HepG2 (cell line): ENCODE data around the gene C5orf34. TPM values are rescaled to one million over a fixed set of nuclear protein-coding genes. Genes with fewer than 3 reads are reported as not detected.

Experiments used
- ATAC-seq: fragments of 200-7000 bp; cut with Tn5 transposase; 3 replicates; pipeline ENCODE4 v1.9.1; 2020; ENCODE audit warnings: mild to moderate bottlenecking, moderate library complexity
- BruUV-seq: library from RNA; stranded (reverse); fragments of 400-500 nt; replicated peaks from 2 replicates; lab custom pipeline; 2021; lab: Mats Ljungman, UMichigan
- CTCF ChIA-PET: fragments of 300-600 bp; formaldehyde crosslinking; extraction: SDS; loops from one replicate; lab custom pipeline; 2021; ENCODE audit warnings: low total read pairs, inconsistent platforms, low intra/inter-chr PET ratio; lab: Yijun Ruan, JAX
- POLR2A ChIA-PET: fragments of 350-600 bp; sonication (Branson Sonifier 250); formaldehyde crosslinking; loops from one replicate; lab custom pipeline; 2020; ENCODE audit warnings: antibody characterized with exemption, inconsistent platforms; lab: Yijun Ruan, JAX
- DNase-seq: peaks from one replicate; pipeline ENCODE4 v3.0.0-alpha.2; 2015; ENCODE audit warnings: low spot score
- FAIRE-seq: peaks from 3 replicates; lab custom pipeline; 2011; peaks lifted over from hg19 to GRCh38; lab: Jason Lieb, UNC
- H2AFZ ChIP-seq: one replicate; pipeline ENCODE4 v1.6.1; 2011; ENCODE audit warnings: low read length, inconsistent platforms
- H3K27ac ChIP-seq: fragments of 300-600 bp; 3 replicates; pipeline ENCODE4 v1.8.0; 2011; ENCODE audit warnings: mixed run types, mild to moderate bottlenecking, mixed read lengths, low read length, inconsistent platforms; ENCODE audit not compliant: insufficient read depth; ENCODE audit errors: extremely low read length
- H3K27me3 ChIP-seq, 2 experiments: fragments of 200-600 bp in 1 of 2; 2 replicates in 1 of 2; 3 replicates in 1 of 2; pipeline versions ENCODE4 v1.6.0 to v1.8.0; 2011; ENCODE audit warnings: low read length in 2 of 2, mild to moderate bottlenecking in 2 of 2, moderate library complexity in 2 of 2, inconsistent platforms in 1 of 2; ENCODE audit not compliant: insufficient read depth in 2 of 2, control insufficient read depth in 1 of 2
- H3K36me3 ChIP-seq, 2 experiments: fragments of 200-600 bp in 1 of 2; replicated peaks in 1 of 2; 2 replicates in 1 of 2; 3 replicates in 1 of 2; pipeline versions ENCODE4 v1.5.1 to v1.8.0; 2011; ENCODE audit warnings: low read length in 2 of 2, inconsistent platforms in 1 of 2; ENCODE audit not compliant: insufficient read depth in 2 of 2, control insufficient read depth in 1 of 2
- H3K4me1 ChIP-seq: 2 replicates; pipeline ENCODE4 v1.5.1; 2012; ENCODE audit warnings: low read length, inconsistent platforms; ENCODE audit not compliant: insufficient read depth
- H3K4me2 ChIP-seq: 2 replicates; pipeline ENCODE4 v1.6.0; 2011; ENCODE audit warnings: low read depth, low read length, inconsistent platforms
- H3K4me3 ChIP-seq, 3 experiments: fragments of 200-600 bp in 1 of 3; sonication (generic), shearing (Covaris generic) in 1 of 3; replicated peaks in 1 of 3; 2 replicates each; pipeline ENCODE4 v1.5.1; 2011 to 2016; ENCODE audit warnings: low read length in 3 of 3, inconsistent platforms in 2 of 3, low read depth in 2 of 3, mild to moderate bottlenecking in 2 of 3, control low read depth in 1 of 3, mixed read lengths in 1 of 3; ENCODE audit not compliant: insufficient read depth in 1 of 3
- H3K79me2 ChIP-seq: one replicate; pipeline ENCODE4 v1.6.1; 2011; ENCODE audit warnings: low read length, inconsistent platforms; ENCODE audit not compliant: insufficient read depth
- H3K9ac ChIP-seq: 2 replicates; pipeline ENCODE4 v1.6.0; 2011; ENCODE audit warnings: mild to moderate bottlenecking, low read depth, low read length, inconsistent platforms; ENCODE audit not compliant: insufficient read depth
- H3K9me3 ChIP-seq: 2 replicates; pipeline ENCODE4 v1.5.1; 2012; ENCODE audit warnings: mild to moderate bottlenecking, low read length
- H4K20me1 ChIP-seq: 2 replicates; pipeline ENCODE4 v1.6.0; 2011; ENCODE audit warnings: inconsistent platforms, mild to moderate bottlenecking, low read length, moderate library complexity; ENCODE audit not compliant: insufficient read depth
- CHD4 ChIP-seq: fragments of 200-600 bp; sonication (generic); IDR thresholded peaks from 2 replicates; pipeline ENCODE4 v1.7.0; 2017; ENCODE audit warnings: mild to moderate bottlenecking, low read length, borderline replicate concordance
- KLF13 ChIP-seq: sonication (generic); formaldehyde crosslinking; IDR thresholded peaks from 2 replicates; pipeline ENCODE4 v1.4.0; 2020; ENCODE audit warnings: mild to moderate bottlenecking, missing genetic modification reagents
- MBD4 ChIP-seq: IDR thresholded peaks from 2 replicates; pipeline ENCODE4 v1.6.1; 2012; ENCODE audit warnings: low read length, inconsistent platforms, borderline replicate concordance
- SNAPC2 ChIP-seq: sonication (generic); formaldehyde crosslinking; IDR thresholded peaks from 2 replicates; pipeline ENCODE4 v1.8.1; 2022; ENCODE audit warnings: mild to moderate bottlenecking, missing genetic modification reagents
- TEF ChIP-seq: sonication (generic); formaldehyde crosslinking; IDR thresholded peaks from 2 replicates; pipeline ENCODE4 v1.5.0; 2020; ENCODE audit warnings: missing genetic modification reagents
- TERF1 ChIP-seq: sonication (generic); formaldehyde crosslinking; IDR thresholded peaks from 2 replicates; pipeline ENCODE4 v1.8.0; 2022; ENCODE audit warnings: mild to moderate bottlenecking, missing genetic modification reagents, moderate library complexity
- ZNF138 ChIP-seq: sonication (generic); formaldehyde crosslinking; IDR thresholded peaks from 2 replicates; pipeline ENCODE4 v1.5.0; 2020; ENCODE audit warnings: mild to moderate bottlenecking, low read depth, missing genetic modification reagents
- ZNF333 ChIP-seq: sonication (generic); formaldehyde crosslinking; IDR thresholded peaks from 2 replicates; pipeline ENCODE4 v1.4.0; 2020; ENCODE audit warnings: mild to moderate bottlenecking, missing genetic modification reagents, borderline replicate concordance
- ZNF441 ChIP-seq: sonication (generic); formaldehyde crosslinking; IDR thresholded peaks from 2 replicates; pipeline ENCODE4 v1.7.0; 2021; ENCODE audit warnings: missing genetic modification reagents, borderline replicate concordance
- ZNF7 ChIP-seq: IDR thresholded peaks from 2 replicates; pipeline ENCODE4 v1.6.1; 2016; ENCODE audit warnings: missing biosample characterization, missing genetic modification reagents
- WGBS: methylation state at CpG from one replicate; pipeline ENCODE4 v1.1.6; 2017; ENCODE audit warnings: low lambda C conversion rate; 5-methylcytosine and 5-hydroxymethylcytosine counted together
- in situ Hi-C: cut with HindIII; loops from 2 replicates; pipeline ENCODE4 v1.10.0; 2017; ENCODE audit warnings: low pct_unique_long_range_greater_than_20kb; ENCODE audit not compliant: extremely low pct_ligation_motif_present
- intact Hi-C: fragments of 100-400 bp; cut with micrococcal nuclease; formaldehyde crosslinking; loops from one replicate; pipeline ENCODE4 v1.10.0; 2022; ENCODE audit not compliant: unreplicated experiment
- polyA plus RNA-seq, 8 experiments: library from polyadenylated mRNA; depleted of rRNA in 3 of 8; stranded (reverse) in 7 of 8; unstranded in 1 of 8; fragments of >200 nt; fragmentation: Illumina TruSeq in 4 of 8; extraction: Trizol in 4 of 8; gene quantifications; 2 replicates each; pipeline versions ENCODE4 v1.2.1 to v1.2.3, GENCODE V29; 2011 to 2016; ENCODE audit warnings: low read depth in 4 of 8, missing spikeins in 1 of 8, mixed read lengths in 1 of 8; ENCODE audit not compliant: insufficient read depth in 1 of 8
- total RNA-seq, 5 experiments: library from RNA; depleted of rRNA; stranded (reverse); fragments of >200 nt; fragmentation: Illumina TruSeq; extraction: Trizol; gene quantifications; 2 replicates each; pipeline ENCODE4 v1.2.3, GENCODE V29; 2016; ENCODE audit warnings: low read depth in 1 of 5

Gene C5orf34
- total and polyA plus RNA-seq, 2 of the 13 experiments (the other 11 are each of a cell fraction or from before 2014, with no cell fraction given): 3.2 to 6.4 TPM

GRCh38 chr5:43554497-43554896 is 39.5 kb upstream of the C5orf34 start:
- in situ Hi-C loops: no loop called here
- no peak overlapping the region for H2AFZ ChIP-seq
- peaks cover 64% of the 10 kb centered on the region for H3K79me2 ChIP-seq
- peak overlapping the region in 2 of 3 experiments; percentile 84 to 90; a peak in 1 of 6 replicates for H3K4me3 ChIP-seq
- H3K9ac ChIP-seq: peak overlapping the region; percentile 93; the same call in 1 of the 2 replicates
- peak overlapping the region; percentile 77 for H3K4me2 ChIP-seq
- intact Hi-C loops: no loop called here
- BruUV-seq: no TSS peak
- ChIA-PET POLR2A (interaction anchor here (1.3 to 2.8 kb wide), 3 partner anchors 39 to 434 kb away, joined by 4 to 16 read pairs (median 5); partner anchors contain the start of genes C5orf34, TMEM267 and ZNF131), CTCF (no interaction called here)
- no peaks in the 10 kb centered on the region; a peak in 1 of 5 replicates for H3K27me3 ChIP-seq
- DNase-seq (no peak), FAIRE-seq (no peak), ATAC-seq (no peak)
- peaks cover 11% of the 10 kb centered on the region for H4K20me1 ChIP-seq
- WGBS: 89% methylated on average over 1 of the region's 1 CpG
- H3K27ac ChIP-seq: no peak overlapping the region
- peaks cover 44% of the 10 kb centered on the region for H3K4me1 ChIP-seq
- H3K9me3 ChIP-seq: no peaks in the 10 kb centered on the region
- no peak for TF ChIP-seq ZNF441 (CRISPR knock-in tag)
- TF ChIP-seq CHD4: no peak
- 0 out of 2 replicates have a peak, but pooled peaks have one; percentile 27 for TF ChIP-seq MBD4
- no peak for TF ChIP-seq ZNF333 (CRISPR knock-in tag)
- peak; percentile 95 for TF ChIP-seq ZNF7 (CRISPR knock-in tag)
- no peak for TF ChIP-seq KLF13
- TF ChIP-seq TERF1: no peak
- TF ChIP-seq TEF (CRISPR knock-in tag): no peak
- no peak for TF ChIP-seq SNAPC2 (CRISPR knock-in tag)
- TF ChIP-seq ZNF138 (CRISPR knock-in tag): no peak
- H3K36me3 ChIP-seq: peaks cover 8 to 49% of the 10 kb centered on the region in 2 experiments; a peak in 4 of 5 replicates
